HG03095 (cell line): Measurements from ENCODE around the gene MTFR1L.
"Not testable (repeated sequence)": the region's sequence is repeated elsewhere in the genome, so short reads cannot be mapped to it uniquely, and the experiment has no call there.

Experiments
- ATAC-seq: cut with Tn5 transposase; IDR thresholded peaks from one replicate; pipeline ENCODE4 v1.9.1; 2021; ENCODE audit warnings: moderate library complexity; ENCODE audit not compliant: unreplicated experiment

The MTFR1L gene

DNA sequence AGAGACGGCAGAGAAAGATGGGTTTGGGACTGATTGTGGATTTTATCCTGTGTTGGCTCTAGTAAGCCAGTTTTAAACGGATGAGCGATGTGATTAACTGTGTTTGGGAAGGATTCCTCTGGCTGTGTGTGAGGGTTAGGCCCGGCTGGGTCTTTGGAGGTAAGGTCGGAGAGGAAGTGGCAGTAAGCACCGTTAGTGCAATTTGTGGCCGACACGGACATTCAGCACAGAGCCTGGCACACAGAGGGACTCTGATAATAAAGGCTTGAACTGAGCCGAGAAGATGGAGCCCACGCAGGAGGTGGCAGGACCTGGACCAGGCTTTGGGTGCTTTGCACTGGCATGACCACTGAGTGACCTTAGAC, 1.3 kb downstream of the MTFR1L start:
- ATAC-seq, result no peak

GRCh38 chr1:25821630-25822091, 1.9 kb downstream of the MTFR1L start:
- no peak for ATAC-seq

- ATAC-seq, result no peak
Measured at GRCh38 chr1:25825605-25826004, 5.9 kb downstream of the MTFR1L start.

- no peak for ATAC-seq
Measured at GRCh38 chr1:25826571-25826970, 6.8 kb downstream of the MTFR1L start.

GRCh38 chr1:25828491-25828890, 8.7 kb downstream of the MTFR1L start:
- no peak for ATAC-seq

GRCh38 chr1:25829046-25829445, 9.3 kb downstream of the MTFR1L start:
- no peak for ATAC-seq

DNA sequence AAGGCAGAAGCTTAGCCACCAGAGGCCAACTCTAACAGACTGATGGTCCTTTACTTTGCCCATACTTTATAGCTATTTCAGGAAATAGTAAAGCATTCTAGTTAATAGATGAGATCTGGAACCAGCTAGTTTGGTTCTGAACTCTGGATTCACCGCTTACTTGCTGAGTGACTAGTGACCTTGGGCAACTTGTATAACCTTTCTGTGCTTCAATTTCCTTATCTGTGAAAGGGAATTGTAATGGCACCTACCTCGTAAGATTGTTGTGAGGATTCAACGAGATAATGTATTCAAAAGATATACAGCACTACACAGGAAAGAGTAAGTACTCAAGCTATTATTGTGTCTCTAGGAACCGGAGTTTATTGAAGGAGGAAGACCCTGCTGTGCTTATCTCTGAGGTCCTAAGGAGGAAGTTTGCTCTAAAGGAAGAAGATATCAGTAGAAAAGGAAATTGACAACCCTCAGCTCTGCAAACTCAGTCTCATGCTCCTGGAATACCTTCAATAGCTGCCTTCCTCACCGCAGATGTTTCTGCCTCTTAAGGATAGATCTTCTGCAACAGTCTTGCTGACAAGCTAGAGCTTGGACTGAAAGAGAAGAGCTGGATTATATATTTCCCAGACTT, 11.9 kb downstream of the MTFR1L start:
- ATAC-seq, result no peak

GRCh38 chr1:25832336-25833037, 12.7 kb downstream of the MTFR1L start:
- ATAC-seq, result no peak

DNA sequence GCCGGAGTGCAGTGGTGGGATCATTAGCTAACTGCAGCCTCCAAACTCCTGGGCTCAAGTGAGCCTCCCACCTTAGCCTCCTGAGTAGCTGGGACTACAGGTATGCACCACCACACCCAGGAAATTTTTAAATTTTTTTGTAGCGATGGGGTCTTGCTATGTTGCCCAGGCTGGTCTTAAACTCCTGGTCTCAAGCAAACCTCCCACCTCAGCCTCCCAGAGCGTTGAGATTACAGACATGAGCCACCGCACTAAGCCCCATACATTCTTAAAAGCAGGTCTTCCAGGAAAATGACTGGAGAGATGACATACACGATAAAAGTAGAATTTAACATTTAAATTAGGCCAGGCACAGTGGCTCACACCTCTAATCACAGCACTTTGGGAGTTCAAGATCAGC, 13.4 kb downstream of the MTFR1L start:
- ATAC-seq, result no peak

DNA sequence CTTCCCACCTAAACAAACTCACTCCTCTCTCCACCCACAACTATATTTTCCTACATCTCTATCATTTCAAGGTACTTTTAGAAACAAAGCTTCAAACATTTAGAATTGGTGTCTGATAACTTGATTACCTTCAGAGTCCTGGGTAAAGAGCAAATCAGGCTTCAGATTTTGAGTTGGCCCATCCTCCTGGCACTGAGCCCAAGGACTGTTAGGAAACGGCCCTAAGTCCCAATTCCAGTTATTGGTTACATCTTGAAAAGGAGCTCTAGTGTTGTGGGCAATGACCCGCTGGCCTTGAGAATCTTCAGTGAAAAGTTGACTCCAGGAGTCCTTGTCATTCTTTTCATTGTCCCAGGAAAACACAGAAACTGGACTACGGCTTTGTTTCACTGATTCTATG, 15.1 kb downstream of the MTFR1L start:
- ATAC-seq, result no peak

DNA sequence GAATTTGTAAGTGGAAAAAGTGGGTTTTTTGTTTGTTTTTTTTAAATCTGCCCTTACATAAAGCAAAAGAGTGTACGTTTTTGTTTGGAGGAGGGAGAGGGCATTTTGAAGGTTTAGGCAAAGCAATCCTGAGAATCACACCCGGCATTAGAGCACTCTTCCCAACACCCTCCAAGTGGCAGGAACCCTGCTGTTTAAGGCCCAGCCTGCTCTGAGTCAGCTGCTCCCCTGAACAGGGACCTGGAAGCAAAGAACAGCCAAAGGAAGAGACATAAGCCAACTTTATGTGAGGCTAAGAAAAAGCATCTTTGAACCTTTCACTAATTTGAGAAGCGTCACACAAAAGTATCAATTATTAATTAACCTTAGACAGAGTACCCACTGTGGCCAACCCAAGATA, 16.9 kb downstream of the MTFR1L start:
- no peak for ATAC-seq

GRCh38 chr1:25837262-25837875, 17.6 kb downstream of the MTFR1L start:
- ATAC-seq, result no peak

- ATAC-seq, result not testable (repeated sequence)
Measured at GRCh38 chr1:25839808-25840207, 20.1 kb downstream of the MTFR1L start.

DNA sequence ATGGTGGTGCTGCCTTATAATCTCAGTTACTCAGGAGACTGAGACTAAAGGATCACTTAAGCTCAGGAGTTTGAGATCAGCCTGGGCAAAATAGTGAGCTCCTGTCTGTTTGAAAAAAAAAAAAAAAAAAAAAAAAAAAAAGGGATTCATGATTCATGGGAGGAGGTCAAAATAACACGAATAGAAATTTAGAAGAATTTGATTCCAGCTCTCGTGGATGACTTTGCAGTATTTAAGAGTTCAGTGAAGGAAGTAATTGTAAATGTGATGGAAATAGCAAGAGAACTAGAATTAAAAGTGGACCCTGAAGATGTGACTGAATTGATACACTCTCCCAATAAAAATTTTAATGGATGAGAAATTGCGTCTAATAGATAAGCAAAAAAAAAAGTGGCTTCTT, 23.7 kb downstream of the MTFR1L start:
- ATAC-seq, result no peak

DNA sequence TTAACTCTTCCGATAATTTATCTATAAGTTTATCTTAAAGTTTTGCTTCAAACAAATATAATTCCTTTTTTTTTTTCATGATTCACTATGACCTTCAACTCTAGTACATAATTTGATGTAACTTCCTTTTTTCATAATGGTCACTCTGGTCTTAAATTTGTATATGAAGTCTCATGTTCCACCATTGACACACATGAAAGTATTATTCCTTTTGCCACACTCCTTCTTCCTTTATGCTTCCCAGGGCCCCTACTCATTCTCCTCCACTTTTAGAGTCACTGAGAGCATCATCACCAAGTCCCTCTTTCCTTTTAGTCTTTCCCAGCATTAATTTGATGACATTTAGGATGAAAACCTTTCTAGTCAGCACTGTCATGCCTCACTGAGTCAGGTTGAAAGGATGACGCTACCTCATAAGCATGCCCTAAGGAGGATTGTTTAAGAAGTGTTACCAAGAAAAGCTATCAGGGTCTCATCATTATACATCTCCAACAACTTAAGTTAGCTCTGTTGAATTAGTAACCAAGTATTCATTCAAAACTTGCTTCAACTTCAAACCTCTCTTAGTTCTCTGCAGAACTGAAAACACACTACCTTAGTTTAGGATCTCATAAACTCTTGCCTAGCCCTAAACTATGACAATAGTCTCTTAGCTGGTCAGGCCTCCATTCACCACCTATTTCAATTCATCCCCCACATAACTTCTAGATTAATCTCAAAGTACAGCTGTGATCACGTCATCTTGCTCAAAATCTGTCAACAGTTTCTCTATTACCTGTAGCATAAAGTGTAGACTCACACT, 25.0 kb downstream of the MTFR1L start:
- ATAC-seq, result no peak

DNA sequence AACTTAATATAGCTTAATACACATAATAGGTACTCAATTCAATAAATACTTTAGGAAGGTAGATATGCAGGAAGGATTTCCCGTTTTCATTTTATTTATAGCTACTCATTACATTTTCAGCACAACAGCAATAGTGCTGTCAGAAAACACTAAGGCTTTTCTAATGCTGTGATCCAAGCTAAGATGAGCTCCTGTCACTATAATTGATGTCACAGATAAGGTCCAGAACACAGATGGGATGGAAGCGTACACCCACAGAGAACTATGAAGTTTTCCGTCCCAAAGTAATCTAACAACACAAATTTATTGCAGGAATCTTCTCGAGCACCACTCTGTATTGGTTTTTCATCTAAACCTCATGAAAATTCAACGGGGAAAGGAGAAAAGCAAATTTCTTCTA, 25.9 kb downstream of the MTFR1L start:
- ATAC-seq, result no peak

DNA sequence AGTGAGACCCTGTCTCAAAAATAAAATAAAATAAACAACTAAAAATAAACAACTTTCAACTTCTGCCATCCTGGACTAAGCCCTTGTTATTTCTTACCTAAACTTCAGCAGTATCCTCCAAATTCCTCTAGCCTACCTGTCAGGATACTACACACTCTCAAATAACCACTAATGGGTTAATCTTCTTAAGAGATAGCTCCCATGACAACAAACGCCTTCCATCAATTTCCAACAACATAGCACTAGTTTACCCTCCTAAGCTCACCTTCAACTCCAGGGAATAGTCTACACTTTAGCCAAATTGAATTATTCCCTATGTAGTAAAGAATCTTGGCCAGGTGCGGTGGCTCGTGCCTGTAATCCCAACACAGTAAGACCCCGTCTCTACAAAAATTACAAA, 28.2 kb downstream of the MTFR1L start:
- no peak for ATAC-seq

DNA sequence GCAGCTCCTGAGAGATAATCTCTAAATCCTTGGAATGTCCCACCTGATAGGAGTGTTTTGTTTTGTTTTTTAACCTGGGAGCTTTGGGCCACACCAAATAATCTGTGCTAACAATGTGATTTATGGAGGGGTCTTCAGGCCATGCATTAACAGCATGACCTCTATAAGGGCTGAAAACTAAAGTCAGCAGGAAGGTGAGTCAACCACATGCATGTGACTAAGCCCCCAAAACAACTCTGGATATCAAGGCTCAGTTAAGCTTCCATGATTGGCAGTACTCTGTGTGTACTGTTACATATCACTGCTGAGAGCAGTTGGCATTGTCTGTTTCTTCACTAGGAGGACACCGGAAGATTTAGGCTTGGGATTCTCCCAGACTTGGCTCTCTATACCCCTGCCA, 28.8 kb downstream of the MTFR1L start:
- ATAC-seq, result no peak

GRCh38 chr1:25854554-25854953, 34.8 kb downstream of the MTFR1L start:
- ATAC-seq, result no peak

GRCh38 chr1:25856856-25857255, 37.1 kb downstream of the MTFR1L start:
- no peak for ATAC-seq

DNA sequence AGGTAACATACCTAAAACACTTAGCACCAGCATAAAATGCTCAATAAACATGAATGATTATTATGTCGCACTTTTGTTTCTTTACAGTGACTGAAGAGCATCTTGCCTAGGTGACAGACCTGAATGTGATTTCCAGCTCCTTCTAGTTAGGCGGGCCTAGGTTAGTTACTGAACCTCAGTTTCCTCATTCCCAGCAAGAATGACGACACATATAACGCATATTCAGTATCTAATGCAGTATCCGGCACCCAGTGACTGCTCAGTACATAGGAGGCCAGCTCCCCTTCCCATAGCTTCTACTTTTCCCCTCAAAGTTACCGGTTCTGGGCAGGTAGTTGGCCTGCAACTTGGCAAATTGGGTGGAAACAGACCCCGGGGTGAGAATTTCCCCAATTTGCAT, 38.7 kb downstream of the MTFR1L start:
- no peak for ATAC-seq
